BE2C (cell line): ENCODE measurements around the gene GADD45G.

ENCODE experiments used
- DNase-seq: peaks from one replicate; pipeline ENCODE4 v3.0.0-alpha.2; 2020
- H3K27me3 ChIP-seq: fragments of 250-450 bp; sonication (Bioruptor Pico); 2 replicates; pipeline ENCODE4 v1.5.1; 2020; ENCODE audit warnings: mild to moderate bottlenecking
- H3K36me3 ChIP-seq: fragments of 250-450 bp; sonication (Bioruptor Pico); 2 replicates; pipeline ENCODE4 v1.5.1; 2020; ENCODE audit warnings: mild to moderate bottlenecking
- H3K4me1 ChIP-seq: fragments of 250-450 bp; sonication (Bioruptor Pico); 2 replicates; pipeline ENCODE4 v1.5.1; 2020
- H3K4me3 ChIP-seq: 2 replicates; pipeline ENCODE4 v1.5.1; 2011; ENCODE audit warnings: low read depth, low read length
- H3K9me3 ChIP-seq: fragments of 250-450 bp; sonication (Bioruptor Pico); 2 replicates; pipeline ENCODE4 v1.5.1; 2020
- CTCF ChIP-seq: IDR thresholded peaks from 2 replicates; pipeline ENCODE4 v1.5.1; 2012; ENCODE audit warnings: mild to moderate bottlenecking, low read depth, low read length

The GADD45G gene

GRCh38 chr9:89646189-89646939 lies 41.6 kb downstream of the GADD45G start:
- no peak for TF ChIP-seq CTCF
- Histone ChIP-seq H3K4me3 (no peak overlapping the region), H3K36me3 (no peaks in the 10 kb centered on the region), H3K4me1 (no peaks in the 10 kb centered on the region), H3K27me3 (no peaks in the 10 kb centered on the region), H3K9me3 (no peaks in the 10 kb centered on the region)
- DNase-seq: no peak

DNA sequence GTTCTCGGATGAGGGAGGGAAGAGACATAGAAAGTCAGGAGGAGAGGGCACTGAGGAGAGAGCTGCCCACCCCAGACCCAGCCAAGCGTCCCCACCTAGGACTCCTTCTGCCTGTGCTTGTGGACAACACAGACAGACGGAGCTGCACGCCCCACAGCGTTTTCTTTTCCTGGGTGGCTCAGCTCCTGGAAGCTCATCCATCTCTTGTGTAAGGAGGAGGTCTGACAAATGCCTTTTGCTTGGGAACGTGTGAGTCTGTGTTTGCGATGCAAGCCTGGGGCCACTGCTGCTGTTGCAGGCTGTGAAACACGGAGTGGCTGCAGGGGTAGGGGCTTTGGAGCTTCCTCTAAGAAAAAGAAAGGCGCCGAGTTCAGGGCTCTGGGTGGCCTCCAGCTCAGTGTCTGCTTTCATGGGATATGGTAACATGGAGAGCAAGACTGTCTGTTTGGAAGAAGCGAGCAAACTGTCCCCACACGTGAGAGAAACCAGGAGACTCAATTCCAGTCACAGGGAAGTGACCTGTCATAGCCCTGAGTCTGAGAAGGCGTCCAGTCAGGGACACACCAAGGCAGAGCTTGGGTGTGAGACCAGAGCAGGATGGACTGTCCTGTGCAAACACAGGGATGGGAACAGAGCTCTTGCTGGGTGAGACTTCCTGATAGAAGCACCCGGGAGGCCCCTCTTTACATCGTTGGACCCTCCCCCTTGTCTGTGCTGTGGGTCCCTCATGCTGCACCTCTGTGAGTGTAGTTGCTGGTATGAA lies 42.7 kb downstream of the GADD45G start:
- H3K9me3 ChIP-seq: no peaks in the 10 kb centered on the region
- no peaks in the 10 kb centered on the region for H3K36me3 ChIP-seq
- H3K4me3 ChIP-seq: no peak overlapping the region
- no peak for DNase-seq
- TF ChIP-seq CTCF: no peak
- H3K27me3 ChIP-seq: no peaks in the 10 kb centered on the region
- H3K4me1 ChIP-seq: no peaks in the 10 kb centered on the region

DNA sequence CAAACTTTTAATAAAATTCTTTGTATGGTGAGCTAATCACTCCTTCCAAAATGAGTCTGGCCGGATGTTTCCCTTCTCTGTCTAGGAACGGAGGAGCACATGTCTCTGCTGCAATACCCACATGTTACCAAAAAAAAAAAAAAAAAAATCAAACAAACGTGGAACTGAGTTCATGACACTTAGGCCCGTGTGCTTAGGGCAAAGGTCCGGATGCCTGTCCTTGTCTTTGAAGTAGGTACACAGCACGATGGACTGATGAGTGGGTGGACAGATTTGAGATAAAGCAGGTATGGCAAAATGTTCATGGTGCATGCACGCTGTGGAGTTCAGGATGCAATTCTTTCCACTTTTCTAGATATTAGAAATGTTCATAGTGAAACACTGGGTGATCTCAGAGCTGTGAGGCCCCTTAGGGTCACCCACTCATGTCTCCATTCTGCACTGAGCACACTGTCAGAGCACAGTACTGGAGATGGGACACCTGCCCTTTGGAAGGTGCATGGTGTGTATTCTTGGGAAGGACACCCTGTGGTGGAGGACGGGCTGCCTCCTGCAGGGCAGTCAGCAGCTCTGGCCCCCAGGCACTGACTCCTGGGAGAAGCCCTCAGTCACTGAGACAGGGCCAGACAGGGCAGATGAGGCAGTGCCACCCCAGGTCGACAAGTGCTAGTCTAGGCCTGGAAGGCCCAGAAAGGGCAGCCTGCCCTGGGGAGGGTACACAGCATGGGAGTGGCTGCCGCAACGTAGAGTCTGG lies 43.6 kb downstream of the GADD45G start:
- no peaks in the 10 kb centered on the region for H3K9me3 ChIP-seq
- no peak for TF ChIP-seq CTCF
- H3K27me3 ChIP-seq: no peaks in the 10 kb centered on the region
- no peak overlapping the region for H3K4me3 ChIP-seq
- DNase-seq: no peak
- H3K4me1 ChIP-seq: no peaks in the 10 kb centered on the region
- H3K36me3 ChIP-seq: no peaks in the 10 kb centered on the region

GRCh38 chr9:89649039-89649691 lies 44.4 kb downstream of the GADD45G start:
- H3K4me3 ChIP-seq: no peak overlapping the region

DNA sequence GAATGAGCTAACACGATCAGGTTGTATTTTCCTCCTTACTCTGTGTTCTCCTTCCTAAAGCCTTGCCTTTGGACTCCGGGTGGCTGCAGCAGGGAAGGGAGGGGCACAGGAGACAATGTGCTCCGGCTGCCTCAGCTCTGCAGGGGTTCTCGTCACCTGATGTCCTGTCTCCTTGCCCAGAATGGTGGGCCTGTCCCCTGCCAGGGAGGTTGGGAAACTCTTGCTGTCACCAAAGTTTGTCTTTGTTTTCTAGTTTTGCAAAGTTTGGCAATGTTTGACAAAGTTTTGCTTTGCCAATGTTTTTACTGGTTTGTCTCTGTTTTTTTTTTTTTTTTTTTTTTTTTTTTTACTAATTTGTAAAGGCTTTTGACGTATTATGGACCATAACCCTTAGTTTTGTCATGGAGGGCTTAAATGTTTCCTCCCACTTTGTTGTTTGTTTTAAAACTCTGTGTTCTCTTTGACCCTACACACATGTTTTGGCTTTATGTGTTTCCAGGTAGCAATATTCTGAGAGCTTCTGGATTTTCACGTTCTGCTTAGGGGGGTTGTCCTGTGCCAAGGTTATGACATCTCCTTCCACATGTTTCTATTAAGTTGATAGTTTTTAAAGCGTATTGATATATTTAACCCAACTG lies 49.3 kb downstream of the GADD45G start:
- Histone ChIP-seq H3K27me3 (no peaks in the 10 kb centered on the region), H3K4me3 (no peak overlapping the region), H3K4me1 (no peaks in the 10 kb centered on the region), H3K36me3 (no peaks in the 10 kb centered on the region), H3K9me3 (no peaks in the 10 kb centered on the region)
- DNase-seq: no peak
- TF ChIP-seq CTCF: no peak

More at GRCh38 chr9:89649039-89649691, 44.4 kb downstream of the GADD45G start:
- Histone ChIP-seq H3K9me3 (no peaks in the 10 kb centered on the region), H3K4me1 (no peaks in the 10 kb centered on the region), H3K27me3 (no peaks in the 10 kb centered on the region), H3K36me3 (no peaks in the 10 kb centered on the region)
- no peak for DNase-seq
- TF ChIP-seq CTCF: no peak
